KG1 (cell line): Measurements from ENCODE around the gene MUC12.
"Not testable (repeated sequence)": the region's sequence is repeated elsewhere in the genome, so short reads cannot be mapped to it uniquely, and the experiment has no call there.

ENCODE experiments used
- DNase-seq: peaks from one replicate; lab custom pipeline; 2025; lab: John Stamatoyannopoulos, UW

The MUC12 gene

DNA sequence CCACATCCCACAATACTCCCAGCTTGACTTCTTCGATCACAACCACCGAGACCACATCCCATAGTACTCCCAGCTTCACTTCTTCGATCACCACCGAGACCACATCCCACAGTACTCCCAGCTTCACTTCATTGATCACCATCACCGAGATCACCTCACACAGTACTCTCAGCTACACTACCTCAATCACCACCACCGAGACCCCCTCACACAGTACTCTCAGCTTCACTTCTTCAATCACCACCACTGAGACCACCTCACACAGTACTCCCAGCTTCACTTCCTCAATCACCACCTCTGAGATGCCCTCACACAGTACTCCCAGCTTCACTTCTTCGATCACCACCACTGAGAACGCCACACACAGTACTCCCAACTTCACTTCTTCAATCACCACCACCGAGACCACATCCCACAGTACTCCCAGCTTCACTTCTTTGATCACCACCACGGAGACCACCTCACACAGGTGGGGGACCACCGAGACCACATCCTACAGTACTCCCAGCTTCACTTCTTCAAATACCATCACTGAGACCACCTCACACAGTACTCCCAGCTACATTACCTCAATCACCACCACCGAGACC, 11.4 kb upstream of the MUC12 start:
- no peak for DNase-seq

DNA sequence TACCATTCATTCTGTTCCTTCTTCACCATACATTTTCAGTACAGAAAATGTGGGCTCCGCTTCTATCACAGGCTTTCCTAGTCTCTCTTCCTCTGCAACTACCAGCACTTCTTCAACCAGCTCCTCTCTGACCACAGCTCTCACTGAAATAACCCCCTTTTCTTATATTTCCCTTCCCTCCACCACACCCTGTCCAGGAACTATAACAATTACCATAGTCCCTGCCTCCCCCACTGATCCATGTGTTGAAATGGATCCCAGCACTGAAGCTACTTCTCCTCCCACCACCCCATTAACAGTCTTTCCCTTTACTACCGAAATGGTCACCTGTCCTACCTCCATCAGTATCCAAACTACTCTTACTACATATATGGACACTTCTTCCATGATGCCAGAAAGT, 9.5 kb upstream of the MUC12 start:
- no peak for DNase-seq

DNA sequence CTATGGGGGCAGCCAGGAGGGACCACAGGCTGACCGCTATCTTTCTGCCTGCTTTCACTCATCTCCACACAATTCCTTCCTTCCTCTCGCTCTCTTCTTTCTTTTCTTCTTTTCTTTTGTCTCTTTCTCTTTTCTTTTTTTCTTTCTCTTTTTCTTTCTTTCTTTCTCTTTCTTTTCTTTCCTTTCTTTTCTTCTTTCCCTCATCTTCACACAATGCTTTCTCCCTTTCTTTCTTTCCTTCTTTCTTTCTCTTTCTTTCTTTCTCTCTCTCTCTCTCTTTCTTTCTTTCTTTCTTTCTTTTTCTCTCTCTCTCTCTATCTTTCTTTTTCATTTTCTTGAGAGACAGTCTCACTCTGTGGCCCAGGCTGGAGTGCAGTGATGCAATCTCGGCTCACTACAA, 6.8 kb upstream of the MUC12 start:
- DNase-seq: no peak

DNA sequence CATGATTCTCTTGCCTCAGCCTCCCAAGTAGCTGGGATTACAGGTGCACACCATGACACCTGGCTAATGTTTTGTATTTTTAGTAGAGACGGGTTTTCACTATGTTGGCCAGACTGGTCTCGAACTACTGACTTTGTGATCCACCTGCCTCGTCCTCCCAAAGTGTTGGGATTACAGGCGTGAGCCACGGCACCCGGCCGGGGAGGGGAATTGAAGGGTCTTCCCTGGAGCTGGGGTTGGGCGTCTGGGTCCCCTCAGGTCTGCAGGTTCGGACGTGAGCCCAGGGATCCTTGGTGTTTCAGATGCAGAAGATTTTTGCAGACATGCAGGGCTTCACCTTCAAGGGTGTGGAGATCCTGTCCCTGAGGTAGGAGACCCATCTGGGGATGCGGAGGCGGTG, 6.0 kb upstream of the MUC12 start:
- DNase-seq: no peak

DNA sequence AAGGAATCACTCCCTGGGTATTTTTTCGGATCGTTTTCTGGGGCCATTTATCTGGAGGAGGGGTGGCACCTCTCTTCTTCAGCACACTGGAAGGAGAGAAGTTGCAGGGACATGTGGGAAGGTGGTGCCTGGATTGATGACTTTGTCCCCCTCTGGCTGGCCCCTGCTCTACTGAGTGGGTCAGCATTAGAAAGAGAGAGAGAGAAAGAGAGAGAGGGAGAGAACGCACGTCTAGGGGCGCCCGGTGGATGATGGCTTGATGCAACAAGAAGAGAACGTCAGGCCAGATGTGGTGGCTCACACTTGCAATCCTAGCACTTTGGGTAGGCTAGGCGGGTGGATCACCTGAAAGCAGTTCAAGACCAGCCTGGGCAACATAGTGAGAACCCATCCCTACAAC, 5.5 kb upstream of the MUC12 start:
- DNase-seq: no peak

DNA sequence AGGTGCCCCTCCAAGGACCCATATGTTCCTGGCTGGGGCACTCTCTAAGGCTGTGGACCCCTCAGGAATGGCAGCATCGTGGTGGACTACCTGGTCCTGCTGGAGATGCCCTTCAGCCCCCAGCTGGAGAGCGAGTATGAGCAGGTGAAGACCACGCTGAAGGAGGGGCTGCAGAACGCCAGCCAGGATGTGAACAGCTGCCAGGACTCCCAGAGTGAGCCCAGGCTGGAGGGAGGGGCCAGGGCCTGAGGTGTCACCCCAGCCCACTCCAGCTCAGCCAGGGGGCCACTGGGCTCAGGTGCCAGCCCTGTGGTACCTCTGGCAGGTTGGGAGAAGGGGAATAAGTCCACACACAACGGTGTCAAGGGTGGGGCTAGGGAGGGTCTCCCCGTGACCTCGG, 4.7 kb upstream of the MUC12 start:
- no peak for DNase-seq

DNA sequence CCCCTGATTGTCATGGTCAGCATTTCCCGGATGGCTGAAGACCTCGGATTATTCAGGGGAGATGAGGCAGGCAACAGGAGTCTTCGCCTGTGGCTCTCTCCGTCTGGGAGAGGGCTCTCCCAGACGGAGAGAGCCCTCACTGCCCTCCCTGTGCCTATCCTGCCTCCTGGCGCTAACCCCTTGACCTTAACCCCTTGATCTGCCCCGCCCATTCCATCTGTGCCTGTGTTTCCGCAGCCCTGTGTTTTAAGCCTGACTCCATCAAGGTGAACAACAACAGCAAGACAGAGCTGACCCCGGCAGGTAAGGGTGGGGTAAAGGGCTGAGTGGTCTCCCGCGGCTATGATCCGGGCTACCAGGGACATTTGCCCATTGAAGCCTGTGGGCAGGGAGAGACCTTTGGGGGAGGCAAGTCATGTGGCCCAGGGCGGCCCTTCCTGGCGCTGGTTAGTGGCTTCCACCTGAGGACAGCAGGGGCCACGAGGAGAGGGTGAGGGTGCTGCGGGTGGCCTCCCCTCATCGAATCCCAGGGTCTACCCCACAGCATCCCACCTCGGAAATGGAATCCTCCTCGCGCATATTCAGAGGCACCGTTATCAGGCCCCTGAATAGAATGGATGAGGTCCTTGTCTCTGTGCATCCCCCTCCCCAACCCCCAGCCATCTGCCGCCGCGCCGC, 4.2 kb upstream of the MUC12 start:
- DNase-seq: no peak

DNA sequence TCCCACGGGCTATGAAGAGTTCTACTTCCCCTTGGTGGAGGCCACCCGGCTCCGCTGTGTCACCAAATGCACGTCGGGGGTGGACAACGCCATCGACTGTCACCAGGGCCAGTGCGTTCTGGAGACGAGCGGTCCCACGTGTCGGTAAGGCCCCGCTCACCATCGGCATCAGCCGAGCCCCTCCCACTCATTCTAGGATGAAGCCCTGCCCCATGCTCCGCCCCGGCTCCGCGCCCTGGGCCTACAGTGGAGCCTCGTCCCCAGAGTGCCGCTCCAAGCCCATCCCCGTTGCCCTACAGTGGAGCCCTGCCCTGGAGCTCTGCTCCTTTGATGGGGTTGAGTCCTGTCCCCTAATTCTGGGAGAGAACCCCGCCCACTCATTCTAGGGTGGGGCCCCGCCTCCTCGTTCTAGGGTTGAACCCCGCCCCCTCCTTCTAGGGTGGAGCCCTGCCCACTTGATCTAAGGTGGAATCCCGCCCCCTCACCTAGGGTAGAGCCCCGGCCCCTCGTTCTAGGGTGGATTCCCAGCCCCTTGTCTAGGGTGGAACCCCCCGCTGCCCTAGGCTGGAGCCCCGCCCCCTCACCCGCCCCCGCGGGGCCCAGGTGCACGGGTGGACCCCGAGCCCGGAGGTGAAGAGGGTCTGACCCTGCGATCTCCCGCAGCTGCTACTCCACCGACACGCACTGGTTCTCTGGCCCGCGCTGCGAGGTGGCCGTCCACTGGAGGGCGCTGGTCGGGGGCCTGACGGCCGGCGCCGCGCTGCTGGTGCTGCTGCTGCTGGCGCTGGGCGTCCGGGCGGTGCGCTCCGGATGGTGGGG, 3.4 kb upstream of the MUC12 start:
- DNase-seq: no peak

DNA sequence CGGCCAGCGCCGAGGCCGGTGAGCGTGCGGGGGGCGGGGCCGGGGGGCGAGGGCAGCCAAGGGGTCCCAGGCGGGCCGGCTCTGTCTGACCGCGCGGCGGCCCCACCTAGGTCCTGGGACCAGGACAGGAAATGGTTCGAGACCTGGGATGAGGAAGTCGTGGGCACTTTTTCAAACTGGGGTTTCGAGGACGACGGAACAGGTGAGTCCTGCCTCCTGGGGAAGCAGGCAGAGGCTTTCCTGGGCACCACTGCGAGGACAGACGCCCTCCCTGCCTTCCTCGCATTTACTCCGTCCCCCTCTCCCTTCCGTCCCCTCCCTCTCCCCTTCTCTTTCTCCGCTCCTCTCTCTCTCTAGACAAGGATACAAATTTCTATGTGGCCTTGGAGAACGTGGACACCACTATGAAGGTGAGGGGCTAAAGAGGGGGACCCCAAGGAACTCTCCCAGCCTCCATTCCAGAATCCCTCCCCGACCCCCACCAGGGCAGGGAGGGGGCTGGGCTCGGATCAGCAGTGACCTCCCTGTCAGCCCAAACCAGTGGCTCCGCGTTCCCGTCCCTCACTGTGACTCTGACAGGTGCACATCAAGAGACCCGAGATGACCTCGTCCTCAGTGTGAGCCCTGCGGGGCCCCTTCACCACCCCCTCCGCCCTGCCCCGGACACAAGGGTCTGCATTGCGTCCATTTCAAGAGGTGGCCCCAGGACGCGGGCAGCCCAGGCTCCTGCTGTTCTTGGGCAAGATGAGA, 2.6 kb upstream of the MUC12 start:
- DNase-seq: no peak

DNA sequence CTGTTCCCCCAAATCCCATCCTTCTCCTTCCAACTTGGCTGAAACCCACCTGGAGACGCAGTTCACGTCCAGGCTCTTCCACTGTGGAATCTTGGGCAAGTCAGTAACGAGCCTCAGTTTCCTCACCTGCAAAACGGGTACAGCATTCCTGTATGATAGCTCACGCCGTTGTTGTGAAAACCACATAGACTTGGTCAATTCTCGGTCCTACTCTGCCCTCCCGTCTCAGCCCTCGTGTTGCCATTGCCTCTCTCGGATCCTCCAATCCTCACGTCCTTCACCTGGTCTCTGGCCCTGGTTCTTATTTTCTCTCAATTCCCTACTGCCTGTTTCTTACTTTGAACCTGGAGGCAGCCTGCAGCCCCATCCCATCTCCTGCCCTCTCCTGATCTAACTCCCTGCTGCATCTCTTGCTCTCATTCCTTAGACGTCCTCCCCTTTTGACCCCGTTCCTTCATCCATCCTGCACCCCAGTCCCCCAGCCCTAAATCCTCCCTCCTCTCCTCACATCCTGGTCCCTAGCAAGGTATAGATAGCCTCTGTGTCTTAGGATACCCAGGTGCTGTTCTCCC, 2.0 kb upstream of the MUC12 start:
- DNase-seq: no peak

DNA sequence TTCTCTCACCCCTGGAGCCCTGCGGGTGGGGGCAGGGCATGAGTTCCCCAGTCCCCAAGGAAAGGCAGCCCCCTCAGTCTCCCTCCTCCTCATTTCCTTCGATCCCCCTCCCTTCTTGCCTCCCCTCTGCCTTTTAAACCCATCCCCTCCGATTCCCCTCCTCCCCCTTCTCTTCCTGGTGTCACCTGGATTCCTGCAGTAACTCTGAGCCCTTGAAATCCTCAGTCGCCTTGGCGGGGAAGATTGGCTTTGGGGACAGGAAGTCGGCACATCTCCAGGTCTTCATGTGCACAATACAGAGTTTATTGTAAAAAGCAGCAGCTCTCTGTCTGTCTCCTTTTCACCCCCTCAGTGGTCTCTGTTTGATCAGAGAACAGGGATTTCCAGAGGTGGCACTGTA, 1.3 kb upstream of the MUC12 start:
- DNase-seq: no peak

DNA sequence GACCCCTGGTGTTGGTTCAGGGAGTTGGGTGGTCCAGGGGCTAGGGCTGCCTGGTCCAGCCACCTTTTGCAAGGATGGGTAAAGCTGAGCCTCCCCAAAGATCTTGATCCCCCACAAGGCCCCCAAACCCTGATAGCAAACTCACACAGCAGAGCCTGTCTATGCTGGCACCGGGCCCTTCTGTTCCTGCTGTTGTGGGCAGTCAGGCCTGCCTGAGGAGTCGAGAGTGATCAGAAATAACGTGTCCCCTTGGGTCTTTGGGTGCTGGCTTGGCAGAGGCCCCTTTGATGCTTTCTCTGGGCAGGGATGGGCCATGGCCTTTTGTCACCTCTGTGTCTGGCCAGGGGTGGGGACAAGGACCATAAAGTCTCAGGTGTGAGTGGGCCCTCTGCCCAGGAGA, 715 bp upstream of the MUC12 start:
- no peak for DNase-seq

DNA sequence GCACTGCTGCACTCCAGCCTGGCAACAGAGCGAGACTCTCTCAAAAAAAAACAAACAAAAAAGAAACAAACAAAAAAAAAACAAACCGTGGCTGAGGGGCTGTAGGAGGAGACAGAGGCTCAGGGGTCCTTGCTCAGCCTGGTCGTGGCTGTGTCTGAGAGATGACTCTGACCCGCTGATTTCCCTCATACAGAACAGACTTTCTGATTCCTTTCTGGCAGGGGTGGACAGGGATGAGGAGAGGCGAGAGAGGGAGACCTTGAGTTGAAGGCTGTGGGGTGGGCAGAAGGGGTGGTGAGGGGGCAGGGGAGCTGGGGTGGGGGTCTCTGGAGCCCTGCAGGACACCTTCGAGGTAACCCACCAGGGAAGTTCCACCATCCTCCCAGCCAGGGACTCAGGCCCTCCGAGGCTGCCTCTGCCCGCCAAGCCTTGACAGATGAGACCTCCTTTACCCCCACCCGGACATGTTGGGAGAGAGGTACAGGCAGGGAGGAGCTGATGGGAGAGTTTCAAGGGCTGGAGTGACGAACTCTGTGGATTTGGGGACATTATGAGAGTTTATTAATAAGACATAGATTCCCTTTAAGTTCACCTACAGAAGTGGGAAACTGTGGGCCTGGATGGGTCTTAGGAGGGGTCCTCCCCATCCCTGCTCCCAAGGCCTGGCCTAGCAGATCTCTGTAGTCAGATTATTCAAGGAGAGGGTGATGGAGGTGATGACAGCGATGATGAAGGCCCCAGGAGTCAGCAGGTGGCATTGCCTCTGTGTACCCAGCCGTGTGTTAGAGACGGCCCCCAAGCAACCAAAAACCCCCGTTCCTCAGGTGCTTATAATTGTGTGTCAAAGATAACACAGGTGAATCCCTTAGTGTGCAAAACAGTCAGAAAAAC, 2.0 kb downstream of the MUC12 start:
- no peak for DNase-seq

DNA sequence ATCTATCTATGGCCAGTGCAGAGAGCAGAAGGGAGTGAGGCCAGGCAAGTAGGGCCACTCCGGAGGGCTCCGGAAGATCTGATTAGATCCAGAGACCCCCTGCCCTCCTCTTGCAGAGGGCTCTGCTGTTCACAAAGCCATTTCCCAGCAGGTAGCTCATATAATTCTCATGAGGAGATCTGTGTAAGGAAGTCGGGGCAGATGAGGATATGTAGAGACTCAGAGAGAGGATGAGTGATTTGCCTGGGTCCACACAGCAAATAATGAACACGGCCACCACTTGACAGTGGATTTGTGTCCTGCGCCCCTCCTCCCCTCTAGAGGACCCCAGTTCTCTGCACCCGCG, 2.6 kb downstream of the MUC12 start:
- no peak for DNase-seq

DNA sequence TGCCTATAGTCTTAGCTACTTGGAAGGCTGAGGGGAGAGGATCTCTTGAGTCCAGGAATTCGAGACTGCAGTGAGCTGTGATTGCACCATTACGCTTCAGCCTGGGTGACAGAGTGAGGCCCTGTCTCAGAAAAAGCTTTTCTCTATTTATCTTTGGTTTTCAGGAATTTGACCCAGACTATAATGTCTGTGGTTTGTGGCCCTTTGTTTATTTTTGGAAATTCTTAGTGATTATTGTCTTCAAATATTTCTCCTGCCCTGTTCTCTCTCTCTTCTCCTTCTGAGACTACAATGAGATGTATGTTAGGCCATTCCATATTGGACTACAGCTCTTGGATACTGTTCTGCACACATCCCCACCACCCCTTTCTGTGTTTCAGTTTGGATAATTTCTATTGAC, 4.7 kb downstream of the MUC12 start:
- DNase-seq: no peak

DNA sequence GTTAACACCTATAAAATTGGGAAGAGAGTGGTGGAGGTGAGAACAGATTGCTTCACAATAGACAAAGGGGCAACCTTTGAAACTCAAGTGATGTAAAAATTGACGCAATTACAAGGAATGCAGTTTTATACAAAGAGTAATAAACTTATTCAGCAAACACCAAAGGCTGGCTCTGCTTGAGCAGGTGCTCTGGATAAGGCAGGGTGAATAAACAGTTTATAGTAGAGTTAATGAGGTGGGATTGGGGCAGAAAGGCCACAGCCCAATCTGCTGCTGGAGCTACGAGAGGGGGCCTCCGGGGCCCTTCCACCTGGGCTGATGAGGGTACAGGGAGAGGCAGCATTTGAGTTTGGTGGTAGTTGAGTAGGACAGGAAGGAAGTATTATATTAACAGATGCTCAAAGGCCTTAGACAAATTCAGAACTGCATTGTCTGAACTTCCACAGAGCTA, 6.0 kb downstream of the MUC12 start:
- DNase-seq: no peak

DNA sequence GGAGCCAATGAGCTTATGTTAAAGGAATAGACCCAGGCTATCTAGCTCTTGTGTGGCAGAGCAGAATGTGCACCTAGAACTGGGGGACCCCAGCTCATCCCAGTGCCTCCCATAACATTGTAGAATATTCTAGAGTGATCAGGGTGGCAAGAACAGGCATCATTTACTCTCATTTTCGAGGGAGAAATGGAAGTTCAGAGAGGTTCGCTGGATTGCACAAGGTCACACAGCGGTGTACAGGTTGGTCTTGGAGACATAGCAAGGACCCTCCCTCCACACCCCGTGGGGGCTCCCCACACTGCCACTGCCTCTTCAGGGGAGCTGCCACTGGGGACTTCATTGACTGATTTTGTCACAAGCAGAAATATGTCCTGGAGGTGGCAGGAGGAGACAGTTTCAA, 8.9 kb downstream of the MUC12 start:
- no peak for DNase-seq

DNA sequence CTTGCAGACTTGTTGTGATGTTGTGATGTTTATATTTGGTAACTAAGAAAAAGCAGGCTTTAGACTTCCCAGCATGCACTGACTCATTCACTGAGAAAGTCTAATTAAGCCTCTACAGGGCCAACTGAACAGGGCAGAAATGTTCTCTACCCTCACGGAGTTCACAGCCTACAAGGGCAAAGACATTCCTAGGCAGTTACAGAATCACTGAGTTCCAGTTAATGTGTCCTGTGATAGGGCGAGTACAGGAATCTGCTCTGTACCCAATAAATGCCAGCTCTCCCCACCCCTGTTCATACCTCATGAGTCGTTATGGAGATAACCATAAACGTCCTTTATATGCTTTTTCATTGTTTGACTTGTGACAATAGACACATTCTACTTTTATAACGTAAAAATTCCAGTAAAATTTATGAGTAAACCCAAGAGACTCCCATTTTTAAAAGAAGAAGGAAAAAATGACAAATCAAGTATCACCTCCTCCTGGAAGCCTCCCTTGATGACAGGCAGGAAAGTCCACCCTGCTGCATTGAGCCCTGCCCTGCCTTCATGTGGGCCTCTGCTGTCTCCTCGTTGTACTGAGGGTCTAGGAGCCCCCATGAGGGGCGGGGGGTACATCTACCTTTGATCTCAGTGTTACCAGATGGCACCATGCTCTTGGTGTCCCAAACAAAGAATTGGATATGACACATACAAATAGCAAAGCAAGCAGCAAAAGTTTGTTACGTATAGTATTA, 14.3 kb downstream of the MUC12 start:
- DNase-seq: no peak

DNA sequence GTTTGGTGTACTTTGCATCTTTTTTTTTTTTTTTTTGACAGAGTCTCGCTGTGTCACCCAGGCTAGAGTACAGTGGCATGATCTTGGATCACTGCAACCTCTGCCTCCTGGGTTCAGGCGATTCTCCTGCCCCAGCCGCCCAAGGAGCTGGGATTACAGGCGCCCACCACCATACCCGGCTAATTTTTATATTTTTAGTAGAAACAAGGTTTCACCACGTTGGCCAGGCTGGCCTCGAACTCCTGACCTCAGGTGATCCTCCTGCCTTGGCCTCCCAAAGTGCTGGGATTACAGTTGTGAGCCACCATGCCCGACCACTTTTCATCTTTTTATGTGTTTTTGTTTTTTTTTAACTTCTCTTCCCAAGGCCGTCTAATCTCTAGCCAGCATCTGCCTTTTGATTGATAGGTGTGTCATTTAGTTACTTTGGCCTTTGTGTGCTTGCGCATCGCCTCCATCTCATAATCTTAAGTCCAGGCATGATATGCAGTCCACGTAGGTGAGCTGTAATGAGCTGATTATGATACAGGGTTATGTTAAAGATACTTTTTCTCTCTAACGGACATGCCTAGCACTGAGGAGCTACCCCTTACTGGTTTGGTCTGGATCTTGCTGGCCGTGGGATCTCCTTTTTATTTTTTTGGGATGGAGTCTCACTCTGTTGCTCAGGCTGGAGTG, 15.0 kb downstream of the MUC12 start:
- not testable (repeated sequence) for DNase-seq
